ENCODE results near the gene NRTN.

NRTN gene

DNA sequence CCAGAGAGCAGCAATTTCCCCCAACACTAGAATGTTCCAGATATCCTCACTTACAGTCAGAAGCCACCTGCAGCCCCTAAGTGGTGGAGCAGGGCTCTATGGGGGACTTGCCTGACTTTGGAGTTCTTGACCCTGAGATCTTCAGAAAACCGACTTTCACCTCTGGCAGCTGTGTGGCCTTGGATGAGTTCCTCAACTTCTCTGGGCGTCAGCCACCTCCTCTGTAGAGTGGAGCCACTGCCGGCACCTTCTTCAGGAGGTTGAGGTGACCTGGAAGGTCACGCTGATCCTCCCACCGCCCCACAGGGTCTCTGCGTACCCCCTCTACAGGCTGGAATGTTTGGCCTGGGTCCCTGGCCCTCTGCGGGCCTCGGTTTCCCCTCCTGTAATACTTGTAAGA is 72.6 kb downstream of the NRTN start:
- TF ChIP-seq, protein P1, sequence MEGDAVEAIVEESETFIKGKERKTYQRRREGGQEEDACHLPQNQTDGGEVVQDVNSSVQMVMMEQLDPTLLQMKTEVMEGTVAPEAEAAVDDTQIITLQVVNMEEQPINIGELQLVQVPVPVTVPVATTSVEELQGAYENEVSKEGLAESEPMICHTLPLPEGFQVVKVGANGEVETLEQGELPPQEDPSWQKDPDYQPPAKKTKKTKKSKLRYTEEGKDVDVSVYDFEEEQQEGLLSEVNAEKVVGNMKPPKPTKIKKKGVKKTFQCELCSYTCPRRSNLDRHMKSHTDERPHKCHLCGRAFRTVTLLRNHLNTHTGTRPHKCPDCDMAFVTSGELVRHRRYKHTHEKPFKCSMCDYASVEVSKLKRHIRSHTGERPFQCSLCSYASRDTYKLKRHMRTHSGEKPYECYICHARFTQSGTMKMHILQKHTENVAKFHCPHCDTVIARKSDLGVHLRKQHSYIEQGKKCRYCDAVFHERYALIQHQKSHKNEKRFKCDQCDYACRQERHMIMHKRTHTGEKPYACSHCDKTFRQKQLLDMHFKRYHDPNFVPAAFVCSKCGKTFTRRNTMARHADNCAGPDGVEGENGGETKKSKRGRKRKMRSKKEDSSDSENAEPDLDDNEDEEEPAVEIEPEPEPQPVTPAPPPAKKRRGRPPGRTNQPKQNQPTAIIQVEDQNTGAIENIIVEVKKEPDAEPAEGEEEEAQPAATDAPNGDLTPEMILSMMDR (conservative IDR thresholded peaks at IDR 0.05; ENCODE audit: control insufficient read depth, insufficient read depth, low read depth, low read length), result no peak
- H3K4me3 ChIP-seq (ENCODE audit: control insufficient read depth, low read depth, low read length), result no peak overlapping the region
- DNase-seq (ENCODE audit: low read depth), result no peak

DNA sequence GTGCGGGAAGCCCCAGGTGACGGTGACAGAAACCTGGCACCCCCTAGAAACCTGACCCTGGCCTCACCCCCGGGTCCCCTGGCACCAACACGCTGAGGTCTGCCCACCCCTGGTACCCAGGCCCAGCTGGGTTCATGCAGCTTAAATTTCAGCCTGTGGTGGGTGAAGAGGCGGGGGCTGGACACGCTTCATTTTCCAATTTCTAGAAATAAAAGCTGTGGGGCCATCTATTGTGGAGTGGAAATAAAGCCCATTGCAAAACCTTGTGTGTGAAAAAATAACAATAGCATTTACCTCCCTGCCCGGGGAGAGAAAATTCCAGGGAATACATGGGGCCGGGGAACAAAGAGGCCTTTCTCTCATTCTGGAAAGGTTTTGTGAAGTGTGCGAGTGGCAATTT is 73.0 kb downstream of the NRTN start:
- TF ChIP-seq, protein P1 (conservative IDR thresholded peaks at IDR 0.05; ENCODE audit: control insufficient read depth, insufficient read depth, low read depth, low read length), result no peak
- no peak for DNase-seq (ENCODE audit: low read depth)

More for the DNA sequence above, 73.0 kb downstream of the NRTN start:
- no peak overlapping the region for H3K4me3 ChIP-seq (ENCODE audit: control insufficient read depth, low read depth, low read length)

Data from fibroblast of mammary gland (primary cell).